Activated CD4-positive, alpha-beta memory T cell treated with anti-CD3 and anti-CD28 coated beads, Interleukin-2, amount 10 ng/mL, durations not matched to agents 7 days and 5 days (primary cell): Measurements from ENCODE around the gene LYPD5. TPM values are rescaled to one million over a fixed set of nuclear protein-coding genes. Genes with fewer than 3 reads are reported as not detected.
"Not testable (repeated sequence)": the region's sequence is repeated elsewhere in the genome, so short reads cannot be mapped to it uniquely, and the experiment has no call there.

Source experiments
- CTCF ChIA-PET: fragments of 350-600 bp; sonication (Branson Sonifier 250); formaldehyde crosslinking; loops from one replicate; lab custom pipeline; 2021; ENCODE audit warnings: antibody characterized with exemption, inconsistent platforms; lab: Charles Lee
- POLR2A ChIA-PET: fragments of 350-600 bp; sonication (Branson Sonifier 250); formaldehyde crosslinking; loops from one replicate; lab custom pipeline; 2021; ENCODE audit warnings: antibody characterized with exemption; lab: Charles Lee
- DNase-seq: peaks from one replicate; pipeline ENCODE4 v3.0.0-alpha.2; 2020
- H3K27ac Mint-ChIP-seq: one replicate; pipeline ENCODE4 v1.8.0; 2021; ENCODE audit warnings: mild to moderate bottlenecking, mixed read lengths
- H3K27me3 Mint-ChIP-seq: one replicate; pipeline ENCODE4 v1.8.0; 2021; ENCODE audit warnings: mixed read lengths
- H3K36me3 Mint-ChIP-seq: one replicate; pipeline ENCODE4 v1.8.0; 2021; ENCODE audit warnings: low read depth, mixed read lengths
- H3K4me1 Mint-ChIP-seq: one replicate; pipeline ENCODE4 v1.8.0; 2021; ENCODE audit warnings: mixed read lengths
- H3K4me3 Mint-ChIP-seq: one replicate; pipeline ENCODE4 v1.8.0; 2021; ENCODE audit warnings: mild to moderate bottlenecking, mixed read lengths
- H3K9me3 Mint-ChIP-seq: one replicate; pipeline ENCODE4 v1.8.0; 2021; ENCODE audit warnings: mixed read lengths
- total RNA-seq, 2 experiments: library from RNA; stranded (reverse); gene quantifications; one replicate each; pipeline ENCODE4 v1.2.3, GENCODE V29; 2021

Gene LYPD5, protein sequence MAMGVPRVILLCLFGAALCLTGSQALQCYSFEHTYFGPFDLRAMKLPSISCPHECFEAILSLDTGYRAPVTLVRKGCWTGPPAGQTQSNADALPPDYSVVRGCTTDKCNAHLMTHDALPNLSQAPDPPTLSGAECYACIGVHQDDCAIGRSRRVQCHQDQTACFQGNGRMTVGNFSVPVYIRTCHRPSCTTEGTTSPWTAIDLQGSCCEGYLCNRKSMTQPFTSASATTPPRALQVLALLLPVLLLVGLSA
- under 1 TPM; 0.70 to 0.71 TPM for total RNA-seq

DNA sequence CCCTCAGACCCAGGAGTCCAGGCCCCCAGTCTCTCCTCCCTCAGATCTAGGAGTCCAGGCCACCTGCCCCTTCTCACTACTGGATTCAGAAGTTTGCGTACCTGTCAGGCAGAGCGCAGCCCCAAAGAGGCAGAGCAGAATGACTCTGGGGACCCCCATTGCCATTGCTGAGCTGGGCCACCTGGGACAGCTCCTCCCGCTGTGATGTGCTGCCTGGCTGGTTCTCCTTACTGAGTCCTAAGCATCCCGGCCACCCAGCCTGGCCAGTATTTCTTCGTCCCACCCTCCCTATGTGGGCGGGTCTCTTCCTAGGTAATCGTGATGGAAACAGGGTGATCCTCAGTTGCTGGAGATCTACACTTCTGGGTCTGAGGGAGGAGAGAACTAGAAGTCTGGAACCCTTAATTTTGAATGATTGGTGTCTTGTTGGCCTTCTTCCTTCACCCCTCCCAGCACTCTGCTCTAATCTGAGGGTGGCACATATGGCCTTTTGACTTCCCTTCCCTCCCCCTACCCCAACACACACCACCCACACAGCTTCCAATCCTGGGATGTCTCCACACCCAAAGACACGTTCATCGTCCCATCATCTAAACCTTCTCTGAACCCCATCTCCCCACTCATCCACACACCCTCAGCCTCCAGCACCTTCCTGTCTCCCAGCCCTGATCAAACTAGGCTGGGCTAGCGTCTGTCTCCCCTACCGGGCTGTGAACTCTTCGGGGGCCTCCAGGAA, at the start of gene LYPD5:
Gene LYPD5 (minus strand): TSS at position 232 of the 736 bp plus-strand sequence. CDS start 67 bp downstream, at position 165.
- no peak within 1 kb of the TSS for H3K4me3 Mint-ChIP-seq
- H3K9me3 Mint-ChIP-seq, result no peaks in the 10 kb centered on the region
- peaks cover 20% of the 10 kb centered on the region for H3K4me1 Mint-ChIP-seq
- POLR2A ChIA-PET, result no interaction called here
- DNase-seq, result no peak
- peaks cover 8% of the 10 kb centered on the region for H3K27me3 Mint-ChIP-seq
- CTCF ChIA-PET, result no interaction called here
- no peaks in the 10 kb centered on the region for H3K36me3 Mint-ChIP-seq
- no peak within 1 kb of the TSS for H3K27ac Mint-ChIP-seq

DNA sequence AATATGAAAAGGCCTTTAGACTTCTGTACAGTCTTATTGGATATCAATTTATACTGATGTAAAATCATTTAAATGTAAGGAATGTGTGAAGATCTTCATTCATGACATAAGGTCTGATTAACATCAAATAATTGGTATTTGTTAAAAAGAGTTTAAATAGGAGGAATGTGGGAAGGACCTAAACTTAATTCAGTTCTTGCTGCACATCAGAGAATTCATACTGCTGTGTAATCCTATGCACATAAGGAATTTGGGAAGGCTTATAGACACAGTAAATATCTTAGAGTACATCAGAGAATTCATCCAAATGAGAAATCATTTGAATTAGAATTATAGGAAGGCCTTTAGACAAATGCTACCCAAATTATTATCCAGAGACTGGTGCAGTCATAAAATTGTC, 46.6 kb upstream of the LYPD5 start:
- DNase-seq, result no peak
- H3K36me3 Mint-ChIP-seq, result peaks cover 30% of the 10 kb centered on the region
- no peak overlapping the region for H3K27ac Mint-ChIP-seq
- H3K4me3 Mint-ChIP-seq, result no peak overlapping the region
- peaks cover 67% of the 10 kb centered on the region for H3K9me3 Mint-ChIP-seq
- H3K4me1 Mint-ChIP-seq, result no peaks in the 10 kb centered on the region
- POLR2A ChIA-PET, result no interaction called here
- CTCF ChIA-PET, result no interaction called here
- H3K27me3 Mint-ChIP-seq, result no peaks in the 10 kb centered on the region

DNA sequence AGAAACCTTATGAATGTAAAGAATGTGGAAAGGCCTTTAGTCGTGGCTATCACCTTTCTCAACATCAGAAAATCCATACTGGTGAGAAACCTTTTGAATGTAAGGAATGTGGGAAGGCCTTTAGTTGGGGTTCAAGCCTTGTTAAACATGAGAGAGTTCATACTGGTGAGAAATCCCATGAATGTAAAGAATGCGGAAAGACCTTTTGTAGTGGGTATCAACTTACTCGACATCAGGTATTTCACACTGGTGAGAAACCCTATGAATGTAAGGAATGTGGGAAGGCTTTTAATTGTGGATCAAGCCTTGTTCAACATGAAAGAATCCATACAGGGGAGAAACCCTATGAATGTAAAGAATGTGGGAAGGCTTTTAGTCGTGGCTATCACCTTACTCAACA, 45.6 kb upstream of the LYPD5 start:
- Mint-ChIP-seq H3K27ac (no peak overlapping the region), H3K4me3 (no peak overlapping the region), H3K36me3 (peaks cover 29% of the 10 kb centered on the region), H3K9me3 (peaks cover 67% of the 10 kb centered on the region), H3K4me1 (no peaks in the 10 kb centered on the region), H3K27me3 (no peaks in the 10 kb centered on the region)
- POLR2A ChIA-PET, result no interaction called here
- CTCF ChIA-PET, result no interaction called here
- no peak for DNase-seq

DNA sequence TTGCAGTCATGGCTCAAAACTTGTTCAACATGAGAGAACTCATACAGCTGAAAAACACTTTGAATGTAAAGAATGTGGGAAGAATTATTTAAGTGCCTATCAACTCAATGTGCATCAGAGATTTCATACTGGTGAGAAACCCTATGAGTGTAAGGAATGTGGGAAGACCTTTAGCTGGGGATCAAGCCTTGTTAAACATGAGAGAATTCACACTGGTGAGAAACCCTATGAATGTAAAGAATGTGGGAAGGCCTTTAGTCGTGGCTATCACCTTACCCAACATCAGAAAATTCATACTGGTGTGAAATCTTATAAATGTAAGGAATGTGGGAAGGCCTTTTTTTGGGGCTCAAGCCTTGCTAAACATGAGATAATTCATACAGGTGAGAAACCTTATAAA, 45.0 kb upstream of the LYPD5 start:
- no peak overlapping the region for H3K27ac Mint-ChIP-seq
- ChIA-PET CTCF (no interaction called here), POLR2A (no interaction called here)
- no peak for DNase-seq
- H3K4me3 Mint-ChIP-seq, result no peak overlapping the region
- no peaks in the 10 kb centered on the region for H3K27me3 Mint-ChIP-seq
- peaks cover 31% of the 10 kb centered on the region for H3K36me3 Mint-ChIP-seq
- peaks cover 63% of the 10 kb centered on the region for H3K9me3 Mint-ChIP-seq
- no peaks in the 10 kb centered on the region for H3K4me1 Mint-ChIP-seq

DNA sequence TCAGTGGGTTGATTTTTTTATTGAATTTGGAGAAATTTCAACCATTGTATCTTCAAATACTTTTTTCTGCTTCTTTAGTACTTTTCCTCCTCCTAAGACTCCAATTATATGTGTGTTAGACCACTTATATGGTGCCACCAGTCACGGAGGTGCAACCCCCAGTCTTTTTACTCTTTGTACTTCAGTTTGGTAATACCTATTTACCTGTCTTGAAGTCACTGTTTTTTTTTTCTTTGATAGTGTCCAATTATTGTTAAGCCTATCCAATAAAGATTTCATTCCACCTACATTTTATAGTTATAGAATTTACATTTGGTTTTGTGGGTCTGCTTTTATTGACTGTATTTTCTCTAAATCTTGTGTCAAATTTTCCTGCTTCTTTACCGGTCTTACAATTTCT, 39.8 kb upstream of the LYPD5 start:
- POLR2A ChIA-PET, result no interaction called here
- CTCF ChIA-PET, result no interaction called here
- H3K9me3 Mint-ChIP-seq, result peaks cover 58% of the 10 kb centered on the region

DNA sequence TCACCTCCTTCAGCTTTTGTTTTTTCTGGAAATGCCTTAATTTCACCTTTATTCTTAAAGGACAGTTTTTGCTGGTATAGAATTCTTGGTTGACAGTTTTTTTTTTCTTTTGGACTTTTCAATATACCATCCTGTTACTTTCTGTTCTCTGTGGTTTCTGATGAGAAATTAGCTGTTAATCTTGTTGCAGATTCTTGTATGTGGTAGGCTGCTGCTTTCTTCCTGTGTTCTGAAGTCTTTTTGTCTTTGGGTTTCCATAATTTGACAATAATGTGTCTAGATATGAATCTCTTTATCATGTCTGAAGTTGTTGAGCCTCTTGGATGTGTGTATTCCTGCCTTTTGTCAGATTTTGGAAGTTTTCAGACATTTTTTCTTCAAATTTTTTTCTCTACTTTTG, 36.9 kb upstream of the LYPD5 start:
- H3K27me3 Mint-ChIP-seq, result no peaks in the 10 kb centered on the region
- no peak for DNase-seq
- POLR2A ChIA-PET, result no interaction called here
- CTCF ChIA-PET, result no interaction called here
- no peak overlapping the region for H3K27ac Mint-ChIP-seq
- H3K4me3 Mint-ChIP-seq, result no peak overlapping the region
- peaks cover 56% of the 10 kb centered on the region for H3K9me3 Mint-ChIP-seq
- H3K4me1 Mint-ChIP-seq, result no peaks in the 10 kb centered on the region
- H3K36me3 Mint-ChIP-seq, result peaks cover 62% of the 10 kb centered on the region

More for the DNA sequence above, 39.8 kb upstream of the LYPD5 start:
- Mint-ChIP-seq H3K36me3 (peaks cover 56% of the 10 kb centered on the region), H3K27me3 (no peaks in the 10 kb centered on the region), H3K27ac (no peak overlapping the region), H3K4me3 (no peak overlapping the region), H3K4me1 (no peaks in the 10 kb centered on the region)
- DNase-seq, result no peak

DNA sequence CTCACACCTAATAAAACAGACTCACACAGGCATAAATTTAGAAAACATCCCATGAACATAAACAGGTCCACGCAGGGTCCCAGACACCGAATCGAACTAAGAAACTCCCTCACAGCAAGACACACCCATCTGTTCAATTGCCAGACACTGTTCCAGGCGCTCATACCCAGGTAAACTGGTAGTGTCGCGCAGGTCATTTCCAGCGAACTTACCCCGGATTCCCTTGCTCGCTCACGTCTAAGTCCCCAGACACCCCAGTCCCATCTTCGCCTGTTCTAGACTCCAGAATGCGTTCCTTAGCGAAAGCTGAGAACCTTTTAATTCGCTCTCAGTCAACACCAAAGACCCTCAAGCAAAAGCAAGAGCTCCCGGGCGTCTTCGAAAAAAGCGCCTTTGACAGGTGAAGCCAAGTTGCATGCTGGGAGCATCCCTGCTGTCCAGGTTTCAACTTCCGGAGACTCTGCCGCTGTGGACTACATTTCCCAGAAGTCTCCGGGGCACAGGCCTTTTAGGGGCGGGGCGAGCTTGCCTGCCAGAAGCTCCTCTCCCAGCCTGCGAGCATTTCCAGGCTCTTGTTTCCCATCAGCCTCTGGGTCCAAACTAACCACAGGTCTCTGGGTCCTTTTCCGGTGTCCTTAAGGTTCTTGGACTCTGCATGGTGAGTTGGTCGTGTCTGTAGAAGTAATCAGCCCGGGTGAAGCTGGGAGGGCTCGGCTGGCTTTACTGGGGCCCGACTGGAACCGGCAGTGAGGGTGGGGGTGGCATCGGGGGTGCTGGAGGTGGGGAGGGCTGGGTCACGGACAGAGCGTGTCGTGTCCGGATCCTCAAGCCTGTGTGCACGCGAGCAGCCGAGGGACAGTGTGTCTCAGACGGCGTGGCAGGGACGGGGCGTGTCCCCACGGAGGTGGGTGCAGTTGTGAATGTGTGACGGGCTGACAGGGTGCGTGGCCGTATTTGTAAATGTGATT, 24.8 kb upstream of the LYPD5 start, which contains the start of gene ZNF283:
Gene ZNF283 (plus strand): TSS at position 535 of the 968 bp plus-strand sequence. CDS start 6,184 bp downstream, outside the sequence.
- Mint-ChIP-seq H3K4me1 (peaks cover 20% of the 10 kb centered on the region), H3K4me3 (peak within 1 kb of the TSS; percentile 80), H3K27ac (peak within 1 kb of the TSS; percentile 52), H3K36me3 (peaks cover 34% of the 10 kb centered on the region), H3K9me3 (peaks cover 22% of the 10 kb centered on the region), H3K27me3 (peaks cover 2% of the 10 kb centered on the region)
- ChIA-PET CTCF (interaction anchor here (0.5 to 1.5 kb wide), 3 partner anchors 17 to 353 kb away, joined by 3 to 6 read pairs (median 3); no protein-coding TSS in a partner anchor), POLR2A (interaction anchor here (0.7 to 1.3 kb wide), 3 partner anchors 10 to 268 kb away, joined by 3 to 6 read pairs (median 3); partner anchors contain the start of gene ZNF45)
- peak; percentile 85 for DNase-seq

DNA sequence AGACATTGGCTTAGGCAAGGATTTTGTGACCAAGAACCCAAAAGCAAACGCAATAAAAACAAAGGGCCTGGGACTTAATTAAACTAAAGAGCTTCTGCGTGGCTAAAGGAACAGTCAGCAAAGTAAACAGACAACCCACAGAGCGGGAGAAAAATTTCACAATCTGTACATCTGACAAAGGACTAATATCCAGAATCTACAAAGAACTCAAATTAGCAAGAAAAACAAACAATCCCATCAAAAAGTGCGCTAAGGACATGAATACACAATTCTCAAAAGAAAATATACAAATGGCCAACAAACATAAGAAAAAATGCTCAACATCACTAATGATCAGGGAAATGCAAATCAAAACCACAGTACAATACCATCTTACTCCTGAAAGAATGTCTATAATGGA, 22.3 kb upstream of the LYPD5 start:
- POLR2A ChIA-PET, H3K27ac Mint-ChIP-seq, H3K4me3 Mint-ChIP-seq, DNase-seq, CTCF ChIA-PET: not testable (repeated sequence)
- Mint-ChIP-seq H3K9me3 (peaks cover 23% of the 10 kb centered on the region), H3K4me1 (peaks cover 30% of the 10 kb centered on the region), H3K36me3 (peaks cover 18% of the 10 kb centered on the region), H3K27me3 (peaks cover 15% of the 10 kb centered on the region)

DNA sequence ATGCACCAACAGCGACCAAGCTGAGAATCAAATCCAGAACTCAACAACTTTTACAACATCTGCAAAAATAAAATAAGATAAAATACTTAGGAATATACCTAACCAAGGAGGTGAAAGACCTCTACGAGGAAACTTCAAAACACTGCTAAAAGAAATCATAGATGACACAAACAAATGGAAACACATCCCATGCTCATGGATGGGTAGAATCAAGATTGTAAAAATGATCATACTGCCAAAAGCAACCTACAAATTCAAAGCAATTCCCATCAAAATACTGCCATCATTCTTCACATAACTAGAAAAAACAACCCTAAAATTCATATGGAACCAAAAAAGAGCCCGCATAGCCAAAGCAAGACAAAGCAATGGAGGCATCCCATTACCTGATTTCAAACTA, 21.6 kb upstream of the LYPD5 start:
- H3K9me3 Mint-ChIP-seq, result peaks cover 23% of the 10 kb centered on the region
- H3K36me3 Mint-ChIP-seq, result peaks cover 12% of the 10 kb centered on the region
- H3K4me3 Mint-ChIP-seq, H3K27ac Mint-ChIP-seq, DNase-seq, POLR2A ChIA-PET, CTCF ChIA-PET: not testable (repeated sequence)
- H3K27me3 Mint-ChIP-seq, result peaks cover 15% of the 10 kb centered on the region
- H3K4me1 Mint-ChIP-seq, result peaks cover 30% of the 10 kb centered on the region

DNA sequence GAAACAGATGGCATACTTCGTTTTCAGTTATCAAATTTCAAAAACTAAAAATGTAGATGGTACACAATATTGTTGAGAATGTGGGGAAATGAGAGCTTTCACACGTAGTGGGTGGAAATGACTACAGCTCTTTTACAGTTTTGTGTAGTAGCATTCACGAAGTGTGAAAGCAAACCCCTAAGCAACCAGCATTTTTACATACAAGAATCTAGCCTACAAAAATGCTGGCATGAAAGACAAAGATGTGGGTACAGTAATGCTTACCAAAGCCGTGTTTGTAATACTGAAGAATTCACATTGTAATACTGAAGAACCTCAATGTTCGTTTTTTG, 18.6 kb upstream of the LYPD5 start:
- peaks cover 26% of the 10 kb centered on the region for H3K9me3 Mint-ChIP-seq
- H3K27ac Mint-ChIP-seq, result no peak overlapping the region
- peaks cover 1% of the 10 kb centered on the region for H3K36me3 Mint-ChIP-seq
- ChIA-PET CTCF (interaction anchor here (0.9 kb wide), 1 partner anchor 11 kb away, joined by 3 read pairs; no protein-coding TSS in a partner anchor), POLR2A (no interaction called here)
- peak overlapping the region; percentile 65 for H3K4me3 Mint-ChIP-seq
- no peak for DNase-seq
- peaks cover 15% of the 10 kb centered on the region for H3K27me3 Mint-ChIP-seq
- peaks cover 11% of the 10 kb centered on the region for H3K4me1 Mint-ChIP-seq

DNA sequence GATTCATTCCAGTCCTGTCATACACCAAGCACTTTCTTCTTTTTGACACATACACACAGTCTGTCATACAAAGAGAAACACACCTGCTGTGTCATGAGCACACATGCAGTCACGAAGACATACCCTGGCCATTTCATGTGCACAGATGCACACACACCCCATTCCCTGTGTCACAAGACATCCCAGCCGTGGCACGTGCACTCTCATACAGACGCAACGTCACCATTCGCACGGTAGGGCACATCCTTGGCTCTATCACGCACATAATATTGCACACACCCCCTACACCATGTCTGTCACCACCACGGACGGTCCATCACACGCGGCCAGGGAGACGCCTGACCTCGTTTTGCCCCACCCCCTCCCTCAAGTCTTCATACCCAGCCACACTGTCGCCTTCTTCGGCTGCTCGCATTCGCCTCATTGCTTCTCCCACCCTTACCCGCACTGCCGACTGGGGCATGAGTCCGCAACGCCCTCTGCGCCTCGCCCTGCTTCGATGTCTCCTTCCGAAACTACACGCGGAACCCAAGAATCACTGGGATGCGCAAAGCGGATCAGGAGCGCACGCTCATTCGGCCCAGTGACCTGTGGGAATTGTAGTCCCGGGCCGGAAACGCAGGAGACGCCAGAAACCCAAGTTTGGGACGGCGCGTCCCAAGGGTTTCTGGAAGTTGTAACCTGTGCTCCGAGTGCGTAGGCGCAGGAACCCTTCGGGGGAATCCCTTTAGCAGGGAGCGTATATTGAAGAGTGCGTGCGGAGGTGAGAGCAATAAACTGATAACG, 18.0 kb upstream of the LYPD5 start:
- ChIA-PET CTCF (no interaction called here), POLR2A (no interaction called here)
- peaks cover 15% of the 10 kb centered on the region for H3K27me3 Mint-ChIP-seq
- H3K36me3 Mint-ChIP-seq, result no peaks in the 10 kb centered on the region
- H3K4me3 Mint-ChIP-seq, result peak overlapping the region; percentile 65
- no peak overlapping the region for H3K27ac Mint-ChIP-seq
- no peak for DNase-seq
- peaks cover 23% of the 10 kb centered on the region for H3K9me3 Mint-ChIP-seq
- H3K4me1 Mint-ChIP-seq, result peaks cover 10% of the 10 kb centered on the region

DNA sequence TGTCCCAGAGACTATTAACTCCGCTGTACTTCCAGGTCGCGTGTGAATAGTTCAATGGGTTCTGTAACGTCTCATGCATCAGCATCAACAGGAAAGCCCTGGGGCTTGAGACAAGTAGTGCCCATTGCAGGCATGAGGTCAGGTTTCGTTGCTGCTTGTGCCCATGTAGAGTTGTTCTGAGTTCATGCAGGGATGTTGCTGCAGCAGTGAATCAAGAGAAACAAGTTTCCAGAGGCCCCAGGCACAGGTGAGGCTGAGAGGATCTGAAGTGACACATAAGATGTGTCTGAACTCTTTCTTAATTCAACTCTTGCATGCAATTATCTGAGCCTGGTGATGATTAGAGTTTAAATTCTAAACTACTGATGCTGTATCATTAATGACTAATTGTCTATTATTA, 16.3 kb upstream of the LYPD5 start:
- POLR2A ChIA-PET, result no interaction called here
- Mint-ChIP-seq H3K27ac (no peak overlapping the region), H3K9me3 (peaks cover 17% of the 10 kb centered on the region), H3K27me3 (peaks cover 14% of the 10 kb centered on the region), H3K36me3 (no peaks in the 10 kb centered on the region), H3K4me3 (no peak overlapping the region), H3K4me1 (peaks cover 10% of the 10 kb centered on the region)
- CTCF ChIA-PET, result interaction anchor here (0.5 to 1.2 kb wide), 2 partner anchors 8 to 350 kb away, joined by 3 to 5 read pairs; no protein-coding TSS in a partner anchor
- DNase-seq, result no peak
